ENCODE measurements around the gene MARS1.
"Not testable (repeated sequence)": the region's sequence is repeated elsewhere in the genome, so short reads cannot be mapped to it uniquely, and the experiment has no call there.

MARS1 gene

DNA sequence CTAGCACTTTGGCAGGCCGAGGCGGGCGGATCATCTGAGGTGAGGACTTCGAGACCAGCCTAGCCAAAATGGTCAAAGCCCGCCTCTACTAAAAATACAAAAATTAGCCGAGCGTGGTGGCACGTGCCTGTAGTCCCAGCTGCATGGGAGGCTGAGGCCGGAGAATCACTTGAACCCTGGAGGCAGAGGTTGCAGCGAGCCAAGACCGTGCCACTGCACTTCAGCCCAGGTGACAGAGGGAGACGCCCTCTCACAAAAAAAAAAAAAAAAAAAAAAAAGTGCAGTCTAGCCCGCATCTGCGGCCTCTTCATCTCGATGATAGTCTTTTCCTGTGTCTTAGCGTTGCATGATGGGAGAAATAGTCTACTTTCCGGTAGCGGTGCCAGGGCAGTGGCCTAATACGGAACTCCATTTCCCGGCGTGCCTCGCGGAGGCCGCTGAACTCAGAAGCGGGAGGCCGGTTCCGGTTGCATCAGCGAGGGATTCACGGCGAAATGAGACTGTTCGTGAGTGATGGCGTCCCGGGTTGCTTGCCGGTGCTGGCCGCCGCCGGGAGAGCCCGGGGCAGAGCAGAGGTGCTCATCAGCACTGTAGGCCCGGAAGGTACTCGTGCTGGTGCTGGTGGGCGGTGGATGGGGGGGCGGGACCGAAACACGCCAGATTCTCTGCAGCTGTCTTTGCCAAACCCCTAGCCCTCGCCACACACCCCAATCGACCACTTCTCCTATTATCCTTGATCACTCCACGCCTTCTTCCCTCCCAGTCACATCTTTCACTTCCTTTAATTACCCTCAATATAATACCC is at the start of gene MARS1:
MARS1 (plus strand) TSS at position 472 of the 805 bp plus-strand sequence; CDS start at position 495, 23 bp downstream.
- DNase-seq, result peak; percentile 91

DNA sequence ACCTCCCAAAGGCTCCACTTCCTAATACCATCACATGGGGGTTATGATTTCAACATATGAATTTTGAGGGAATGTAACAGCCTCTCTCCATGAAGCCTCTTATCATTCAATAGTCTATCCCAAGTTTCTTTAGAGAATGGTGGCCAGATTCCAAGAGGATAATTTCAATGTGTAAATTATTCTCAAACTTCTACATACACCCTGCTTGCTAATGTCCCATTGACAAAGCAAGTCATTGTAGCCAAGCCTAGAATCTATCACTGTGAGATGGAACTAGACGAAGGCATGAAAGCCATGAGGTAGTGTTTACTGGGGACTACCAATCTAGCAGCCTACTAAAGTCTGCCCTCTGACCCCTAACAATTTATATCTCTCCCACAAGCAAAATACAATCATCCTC is 49.5 kb upstream of the MARS1 start:
- no peak for DNase-seq

DNA sequence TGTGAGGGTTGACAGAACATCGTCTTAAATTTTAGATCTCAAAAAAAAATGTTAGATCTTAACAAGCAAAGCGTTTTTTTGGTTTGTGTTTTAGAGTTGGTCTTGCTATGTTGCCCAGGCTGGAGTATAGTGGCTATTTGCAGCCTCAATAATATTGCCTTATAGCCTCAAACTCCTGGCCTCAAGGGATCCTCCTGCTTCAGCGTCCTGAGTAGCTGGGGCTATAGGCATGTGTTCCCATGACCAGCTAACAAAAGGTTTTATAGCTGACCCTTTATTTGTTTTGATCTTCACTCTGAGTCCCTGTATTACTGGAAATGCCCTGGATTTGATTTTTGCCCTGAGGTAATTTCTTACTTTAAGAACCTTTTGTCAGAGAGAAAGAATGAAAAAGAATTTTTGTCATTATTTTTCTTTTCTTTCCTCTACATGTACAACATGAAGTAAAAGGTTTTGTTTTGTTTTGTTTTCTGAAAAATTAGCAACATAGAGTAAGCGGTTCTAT is 48.1 kb upstream of the MARS1 start:
- DNase-seq, result no peak

DNA sequence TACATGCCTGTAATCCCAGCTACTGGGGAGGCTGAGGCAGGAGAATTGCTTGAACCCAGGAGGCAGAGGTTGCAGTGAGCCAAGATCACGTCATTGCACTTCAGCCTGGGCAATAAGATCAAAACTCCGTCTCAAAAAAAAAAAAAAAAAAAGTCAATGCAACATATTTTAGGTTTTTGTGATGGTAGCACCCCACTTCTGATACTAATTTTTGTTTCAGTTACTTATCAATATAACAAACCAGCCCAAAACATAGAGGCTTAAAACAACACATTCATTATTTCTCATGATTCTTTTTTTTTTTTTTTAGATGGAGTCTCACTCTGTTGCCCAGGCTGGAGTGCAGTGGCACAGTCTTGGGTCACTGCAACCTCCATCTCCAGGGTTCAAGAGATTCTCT is 46.5 kb upstream of the MARS1 start:
- not testable (repeated sequence) for DNase-seq

DNA sequence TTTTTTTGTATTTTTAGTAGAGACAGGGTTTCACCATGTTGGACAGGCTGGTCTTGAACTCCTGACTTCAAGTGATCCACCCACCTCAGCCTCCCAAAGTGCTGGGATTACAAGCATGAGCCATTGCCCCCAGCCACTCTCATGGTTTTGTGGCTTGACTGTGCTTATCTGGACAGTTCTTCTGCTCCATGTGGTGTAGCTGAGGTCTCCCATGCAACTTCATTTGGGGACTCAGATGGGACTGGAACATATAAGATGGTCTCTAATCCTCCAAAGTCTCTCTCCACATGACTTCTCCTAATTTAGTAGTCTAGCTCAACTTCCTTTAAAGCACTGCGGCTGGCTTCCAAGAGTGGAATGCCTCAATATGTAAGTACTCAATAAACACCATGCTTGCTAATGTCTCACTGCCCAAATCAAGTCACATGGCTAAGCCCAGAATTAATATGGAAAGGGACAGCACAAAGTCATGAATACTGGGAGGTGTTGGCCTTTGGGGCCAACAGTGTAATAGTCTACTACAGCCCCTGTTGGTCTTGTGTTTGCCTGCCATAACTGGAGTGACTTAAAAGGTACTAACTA is 45.9 kb upstream of the MARS1 start:
- DNase-seq, result no peak

DNA sequence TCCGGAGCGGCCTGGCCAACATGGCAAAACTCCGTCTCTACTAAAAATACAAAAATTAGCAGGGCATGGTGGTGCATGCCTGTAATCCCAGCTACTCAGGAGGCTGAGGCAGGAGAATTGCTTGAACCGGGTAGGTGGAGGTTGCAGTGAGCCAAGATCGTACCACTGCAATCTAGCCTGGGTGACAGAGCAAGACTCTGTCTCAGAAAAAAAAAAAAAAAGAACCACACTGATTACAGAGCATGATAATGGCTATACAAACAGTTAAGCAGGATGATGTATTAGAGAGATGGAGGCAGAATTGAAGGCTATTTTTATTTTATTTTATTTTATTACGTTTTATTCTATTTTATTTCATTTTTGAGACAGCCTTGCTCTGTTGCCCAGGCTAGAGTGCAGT is 43.5 kb upstream of the MARS1 start:
- DNase-seq, result not testable (repeated sequence)

DNA sequence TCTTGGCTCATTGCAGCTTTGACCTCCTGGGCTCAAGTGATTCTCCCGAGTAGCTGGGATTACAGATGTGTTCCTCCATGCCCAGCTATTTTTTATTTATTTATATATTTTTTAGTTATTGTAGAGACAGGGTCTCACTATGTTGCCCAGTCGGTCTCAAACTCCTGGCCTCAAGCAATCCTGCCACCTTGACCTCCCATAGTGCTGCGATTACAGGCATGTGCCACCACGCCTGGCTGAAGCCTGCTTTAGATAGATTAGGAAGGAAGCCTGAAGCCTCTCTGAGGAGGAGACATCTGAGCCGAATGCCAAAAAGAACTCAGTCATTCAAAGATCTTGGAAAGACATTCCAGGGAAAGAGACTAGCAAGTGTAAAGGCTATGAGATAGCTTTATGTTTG is 43.1 kb upstream of the MARS1 start:
- no peak for DNase-seq

DNA sequence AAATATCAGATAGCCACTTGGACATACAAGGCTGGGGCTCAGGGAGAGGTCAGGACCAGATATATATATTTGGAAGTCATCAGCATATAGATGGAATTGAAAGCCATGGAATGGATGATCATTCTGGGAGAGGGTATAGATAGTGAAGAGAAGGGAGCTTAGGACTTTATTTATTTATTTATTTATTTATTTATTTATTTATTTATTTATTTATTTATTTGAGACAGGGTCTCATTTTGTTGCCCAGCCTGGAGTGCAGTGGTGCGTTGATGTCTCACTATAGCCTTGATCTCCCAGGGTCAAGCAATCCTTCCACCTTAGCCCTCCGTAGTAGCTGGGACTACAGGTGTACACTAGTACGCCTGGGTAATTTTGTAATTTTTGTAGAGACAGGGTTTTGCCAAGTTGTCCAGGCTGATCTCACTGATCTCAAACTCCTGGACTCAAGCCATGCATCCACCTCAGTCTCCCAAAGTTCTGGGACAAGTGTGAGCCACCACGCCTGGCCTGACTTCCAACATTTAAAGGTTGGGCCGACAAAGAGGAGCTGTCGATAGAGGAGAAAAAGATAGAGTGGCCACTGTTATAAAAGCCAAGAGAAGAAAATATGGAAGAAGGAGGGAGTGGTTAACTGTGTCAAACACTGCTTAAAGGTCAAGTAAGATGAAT is 41.4 kb upstream of the MARS1 start:
- no peak for DNase-seq

DNA sequence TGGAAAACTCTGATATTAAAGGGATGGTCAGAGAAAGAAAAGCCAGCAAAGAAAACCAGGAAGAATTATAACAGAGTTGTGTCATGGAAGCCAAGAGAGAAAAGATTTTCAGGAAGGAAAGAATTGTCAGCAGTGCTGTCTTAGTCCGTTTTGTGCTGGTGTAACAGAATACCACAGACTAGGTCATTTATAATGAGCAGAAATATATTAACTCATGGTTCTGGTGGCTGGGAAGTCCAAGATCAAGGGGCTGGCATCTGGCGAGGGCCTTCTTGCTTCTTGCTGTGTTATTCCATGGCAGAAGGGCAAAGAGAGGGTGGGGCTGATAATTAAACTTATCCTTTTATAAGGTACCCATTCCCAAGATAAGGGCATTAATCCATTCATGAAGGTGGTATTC is 39.2 kb upstream of the MARS1 start:
- no peak for DNase-seq

DNA sequence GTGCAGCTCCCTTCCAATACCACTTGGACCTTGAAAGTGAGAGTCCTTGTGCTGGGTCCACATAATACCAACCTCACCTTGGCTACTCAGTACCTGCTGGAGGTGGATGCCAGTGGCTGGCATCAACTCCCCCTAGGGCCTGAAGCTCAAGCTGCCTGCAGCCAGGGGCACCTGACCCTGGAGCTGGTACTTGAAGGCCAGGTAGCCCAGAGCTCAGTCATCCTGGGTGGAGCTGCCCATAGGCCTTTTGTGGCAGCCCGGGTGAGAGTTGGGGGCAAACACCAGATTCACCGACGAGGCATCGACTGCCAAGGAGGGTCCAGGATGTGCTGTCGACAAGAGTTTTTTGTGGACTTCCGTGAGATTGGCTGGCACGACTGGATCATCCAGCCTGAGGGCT is 38.5 kb upstream of the MARS1 start:
- DNase-seq, result no peak

DNA sequence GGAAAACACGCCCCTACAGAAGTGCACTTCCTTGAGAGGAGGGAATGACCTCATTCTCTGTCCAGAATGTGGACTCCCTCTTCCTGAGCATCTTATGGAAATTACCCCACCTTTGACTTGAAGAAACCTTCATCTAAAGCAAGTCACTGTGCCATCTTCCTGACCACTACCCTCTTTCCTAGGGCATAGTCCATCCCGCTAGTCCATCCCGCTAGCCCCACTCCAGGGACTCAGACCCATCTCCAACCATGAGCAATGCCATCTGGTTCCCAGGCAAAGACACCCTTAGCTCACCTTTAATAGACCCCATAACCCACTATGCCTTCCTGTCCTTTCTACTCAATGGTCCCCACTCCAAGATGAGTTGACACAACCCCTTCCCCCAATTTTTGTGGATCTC is 37.8 kb upstream of the MARS1 start:
- no peak for DNase-seq

DNA sequence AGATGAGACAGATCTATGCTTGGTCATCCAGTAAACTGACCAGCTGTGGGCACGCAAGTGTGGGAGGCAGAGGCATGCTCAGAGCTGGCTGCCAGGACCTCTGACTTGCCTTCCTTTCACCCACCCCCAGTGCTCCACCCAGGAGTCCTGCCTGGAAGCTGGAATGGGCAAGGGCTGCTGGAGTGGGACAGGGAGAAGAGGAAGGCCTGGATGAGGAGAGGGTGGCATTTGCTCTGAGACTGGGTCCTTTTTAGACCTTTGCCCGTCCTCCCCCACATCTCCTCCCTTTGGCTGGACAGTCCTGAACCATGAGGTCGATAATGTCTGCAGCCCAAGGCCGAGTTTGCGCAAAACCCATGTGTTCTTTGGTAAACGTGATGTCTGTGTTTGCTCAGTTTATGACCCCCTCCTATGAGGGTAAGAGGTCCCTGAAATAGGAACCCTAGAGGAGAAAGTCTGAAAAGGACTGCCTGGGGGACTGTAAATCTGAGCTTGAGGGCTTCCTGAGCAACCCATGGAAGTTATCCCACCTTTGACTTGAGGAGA is 36.6 kb upstream of the MARS1 start:
- DNase-seq, result no peak

DNA sequence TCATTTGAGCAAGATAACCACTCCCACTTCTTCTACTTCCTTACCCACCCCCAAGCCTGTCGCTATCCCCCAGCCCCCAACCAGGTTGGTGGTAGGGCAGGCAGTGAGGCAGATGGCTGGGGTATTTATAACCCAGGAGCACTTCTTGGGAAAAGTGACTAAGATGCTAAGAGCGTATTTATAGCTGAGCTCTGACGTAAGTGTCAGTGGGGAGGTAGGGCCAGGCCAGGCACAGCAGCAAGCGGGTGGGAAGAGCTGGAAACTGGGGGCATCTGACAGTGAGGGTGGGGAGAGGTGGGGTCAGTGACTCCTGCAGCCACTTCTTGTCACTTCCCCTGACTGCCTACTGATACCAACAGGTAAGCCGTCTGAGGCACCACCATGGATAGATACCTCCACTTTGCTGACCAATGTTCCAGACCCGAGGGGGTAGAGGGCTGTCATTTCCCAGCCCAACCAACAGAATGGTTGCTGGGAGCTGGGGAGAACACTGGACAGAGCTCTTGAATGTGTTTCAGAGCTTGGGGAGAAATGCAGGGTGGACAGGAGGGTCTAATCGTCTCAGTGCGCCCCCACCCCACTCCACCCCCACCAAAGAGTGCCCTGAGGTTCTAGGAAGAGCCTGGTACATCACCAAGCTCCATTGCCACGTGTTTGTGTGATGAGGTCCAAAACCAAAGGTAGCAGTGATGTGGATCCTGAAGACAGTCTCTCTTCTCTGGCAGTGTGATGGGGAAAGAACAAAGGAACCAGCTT is 35.5 kb upstream of the MARS1 start:
- no peak for DNase-seq

DNA sequence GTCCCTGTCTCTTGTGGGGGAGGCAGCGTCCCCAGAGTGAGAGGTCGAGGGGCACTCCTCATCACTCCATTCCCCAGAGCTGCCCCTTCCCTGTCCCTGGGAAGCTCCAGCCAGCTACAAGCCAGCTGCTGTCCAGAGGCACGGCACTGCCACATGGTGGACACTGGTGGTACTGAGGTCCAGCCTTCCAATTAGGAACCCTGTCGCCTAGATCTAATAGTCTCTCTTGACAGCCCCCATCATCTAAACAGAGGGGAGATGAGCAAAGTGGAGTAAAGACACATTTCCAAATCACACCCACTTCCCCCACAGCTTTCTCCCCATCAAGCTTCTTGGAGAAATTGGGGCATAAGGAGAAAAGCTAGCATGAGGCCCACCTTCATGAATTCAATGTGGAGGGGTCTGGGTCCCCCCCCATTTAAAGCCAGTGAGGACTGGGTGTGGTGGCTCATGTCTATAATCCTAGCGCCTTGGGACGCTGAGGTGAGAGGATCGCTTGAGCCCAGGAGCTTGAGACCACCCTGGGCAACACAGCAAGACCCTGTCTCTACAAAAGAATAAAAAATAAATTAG is 34.8 kb upstream of the MARS1 start:
- peak; percentile 54 for DNase-seq

DNA sequence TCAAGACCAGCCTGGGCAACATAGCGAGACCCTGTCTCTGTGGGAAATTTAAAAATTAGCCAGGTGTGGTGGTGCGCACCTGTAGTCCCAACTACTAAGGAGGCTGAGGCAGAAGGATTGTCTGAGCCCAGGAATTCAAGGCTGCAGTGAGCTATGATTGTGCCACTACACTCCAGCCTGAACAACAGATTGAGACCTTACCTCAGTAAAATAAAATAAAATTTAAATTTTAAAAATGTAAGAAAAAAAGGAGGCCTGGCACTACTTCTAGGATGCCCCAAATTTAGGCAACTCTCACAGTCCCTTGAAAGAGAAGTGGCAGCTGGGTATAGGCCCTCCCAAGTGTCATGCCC is 33.7 kb upstream of the MARS1 start:
- DNase-seq, result no peak

DNA sequence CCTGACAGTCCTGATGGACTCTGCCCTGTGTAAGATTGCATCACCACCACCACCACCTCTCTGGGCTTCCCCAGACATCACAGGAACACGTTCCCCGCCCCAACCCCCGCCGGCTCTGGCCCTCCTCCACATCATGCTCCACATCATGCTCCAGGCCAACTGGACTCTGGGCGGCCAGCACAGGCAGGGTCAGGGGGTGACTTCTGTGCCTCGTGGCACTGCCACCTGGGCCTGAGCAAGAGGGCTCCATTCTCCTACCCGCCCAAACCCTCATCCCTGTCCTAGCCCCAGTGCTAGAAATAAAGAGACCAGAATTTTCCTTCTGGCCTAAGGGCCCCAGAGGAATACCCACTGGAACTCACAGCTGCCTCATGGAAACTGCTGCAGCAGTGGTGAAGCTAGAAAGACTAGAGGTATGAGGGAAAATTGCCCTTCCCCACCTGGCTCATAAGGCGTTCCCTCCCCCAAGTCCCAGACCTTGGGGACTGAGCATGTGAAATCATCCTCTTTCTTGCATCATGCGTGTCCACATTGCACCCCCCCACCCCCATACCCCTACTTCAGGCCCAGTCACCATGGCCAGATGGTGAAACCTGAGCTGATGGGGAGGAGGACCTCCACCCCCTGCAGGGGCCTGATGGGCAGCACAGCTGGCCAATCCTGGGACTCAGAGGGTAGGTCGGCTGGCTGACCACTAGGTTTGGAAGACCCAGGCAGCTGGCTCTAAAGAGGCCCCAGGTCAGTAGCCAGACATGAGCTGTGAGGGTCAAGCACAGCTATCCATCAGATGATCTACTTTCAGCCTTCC is 33.1 kb upstream of the MARS1 start, which contains the start of gene INHBE:
INHBE (plus strand) TSS at position 742 of the 808 bp plus-strand sequence. CDS start 230 bp downstream, outside the sequence.
- DNase-seq, result peak; percentile 6

DNA sequence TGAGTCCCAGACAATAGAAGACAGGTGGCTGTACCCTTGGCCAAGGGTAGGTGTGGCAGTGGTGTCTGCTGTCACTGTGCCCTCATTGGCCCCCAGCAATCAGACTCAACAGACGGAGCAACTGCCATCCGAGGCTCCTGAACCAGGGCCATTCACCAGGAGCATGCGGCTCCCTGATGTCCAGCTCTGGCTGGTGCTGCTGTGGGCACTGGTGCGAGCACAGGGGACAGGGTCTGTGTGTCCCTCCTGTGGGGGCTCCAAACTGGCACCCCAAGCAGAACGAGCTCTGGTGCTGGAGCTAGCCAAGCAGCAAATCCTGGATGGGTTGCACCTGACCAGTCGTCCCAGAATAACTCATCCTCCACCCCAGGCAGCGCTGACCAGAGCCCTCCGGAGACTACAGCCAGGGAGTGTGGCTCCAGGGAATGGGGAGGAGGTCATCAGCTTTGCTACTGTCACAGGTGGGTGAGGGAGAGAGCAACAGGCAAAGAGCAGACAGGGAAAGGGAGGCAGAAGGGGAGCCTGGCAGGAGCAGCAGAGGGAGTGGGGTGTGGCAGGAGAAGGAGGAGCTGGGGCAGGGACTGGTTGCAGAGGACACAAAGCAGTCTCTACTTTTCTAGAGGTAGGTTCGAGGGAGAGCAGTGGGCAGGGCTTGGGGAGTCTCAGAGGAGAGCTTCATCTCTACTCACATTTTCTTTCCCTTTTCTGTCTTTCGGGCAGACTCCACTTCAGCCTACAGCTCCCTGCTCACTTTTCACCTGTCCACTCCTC is 32.3 kb upstream of the MARS1 start:
- no peak for DNase-seq

DNA sequence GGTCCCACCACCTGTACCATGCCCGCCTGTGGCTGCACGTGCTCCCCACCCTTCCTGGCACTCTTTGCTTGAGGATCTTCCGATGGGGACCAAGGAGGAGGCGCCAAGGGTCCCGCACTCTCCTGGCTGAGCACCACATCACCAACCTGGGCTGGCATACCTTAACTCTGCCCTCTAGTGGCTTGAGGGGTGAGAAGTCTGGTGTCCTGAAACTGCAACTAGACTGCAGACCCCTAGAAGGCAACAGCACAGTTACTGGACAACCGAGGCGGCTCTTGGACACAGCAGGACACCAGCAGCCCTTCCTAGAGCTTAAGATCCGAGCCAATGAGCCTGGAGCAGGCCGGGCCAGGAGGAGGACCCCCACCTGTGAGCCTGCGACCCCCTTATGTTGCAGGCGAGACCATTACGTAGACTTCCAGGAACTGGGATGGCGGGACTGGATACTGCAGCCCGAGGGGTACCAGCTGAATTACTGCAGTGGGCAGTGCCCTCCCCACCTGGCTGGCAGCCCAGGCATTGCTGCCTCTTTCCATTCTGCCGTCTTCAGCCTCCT is 31.6 kb upstream of the MARS1 start:
- peak; percentile 60 for DNase-seq

DNA sequence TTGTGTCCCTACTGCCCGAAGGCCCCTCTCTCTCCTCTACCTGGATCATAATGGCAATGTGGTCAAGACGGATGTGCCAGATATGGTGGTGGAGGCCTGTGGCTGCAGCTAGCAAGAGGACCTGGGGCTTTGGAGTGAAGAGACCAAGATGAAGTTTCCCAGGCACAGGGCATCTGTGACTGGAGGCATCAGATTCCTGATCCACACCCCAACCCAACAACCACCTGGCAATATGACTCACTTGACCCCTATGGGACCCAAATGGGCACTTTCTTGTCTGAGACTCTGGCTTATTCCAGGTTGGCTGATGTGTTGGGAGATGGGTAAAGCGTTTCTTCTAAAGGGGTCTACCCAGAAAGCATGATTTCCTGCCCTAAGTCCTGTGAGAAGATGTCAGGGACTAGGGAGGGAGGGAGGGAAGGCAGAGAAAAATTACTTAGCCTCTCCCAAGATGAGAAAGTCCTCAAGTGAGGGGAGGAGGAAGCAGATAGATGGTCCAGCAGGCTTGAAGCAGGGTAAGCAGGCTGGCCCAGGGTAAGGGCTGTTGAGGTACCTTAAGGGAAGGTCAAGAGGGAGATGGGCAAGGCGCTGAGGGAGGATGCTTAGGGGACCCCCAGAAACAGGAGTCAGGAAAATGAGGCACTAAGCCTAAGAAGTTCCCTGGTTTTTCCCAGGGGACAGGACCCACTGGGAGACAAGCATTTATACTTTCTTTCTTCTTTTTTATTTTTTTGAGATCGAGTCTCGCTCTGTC is 31.0 kb upstream of the MARS1 start:
- no peak for DNase-seq

DNA sequence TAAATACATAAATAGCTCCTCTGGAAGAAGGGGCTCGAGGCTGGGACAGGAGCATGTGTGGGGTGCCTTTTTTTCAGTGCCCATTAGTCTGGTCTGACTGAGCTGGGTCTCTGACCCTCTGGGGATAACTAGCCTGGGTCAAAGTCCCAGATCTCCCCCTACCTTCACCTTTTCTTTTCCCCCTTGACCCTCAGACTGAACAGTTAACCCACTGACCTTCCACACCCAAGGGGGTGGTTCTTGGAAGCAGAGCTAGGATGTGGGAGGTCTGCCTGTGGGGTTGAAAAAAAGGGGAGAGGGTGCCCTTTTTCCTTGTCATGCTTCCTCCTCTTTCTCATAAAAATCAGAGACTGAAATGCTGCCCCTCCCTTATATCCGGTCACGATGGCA is 29.2 kb upstream of the MARS1 start:
- DNase-seq, result no peak

Measured in kidney glomerular epithelial cell (primary cell).